Heart left ventricle (tissue), 13 donors: ENCODE measurements around the gene HOXA3.

Experiments used
- POLR2A ChIP-seq, 2 donors: fragments of 450-650 bp; IDR thresholded peaks; one replicate each; pipeline ENCODE4 v1.6.1; 2017; ENCODE audit warnings: antibody characterized with exemption in 2 of 2, mild to moderate bottlenecking in 2 of 2, moderate library complexity in 2 of 2
- TF ChIP-seq, protein P1 (sequence below), 12 donors: fragments of 200-600 bp; sonication (generic) in 4 of 12; IDR thresholded peaks; one replicate each; pipeline versions ENCODE4 v1.5.0 to v1.8.0; 2018 to 2022; ENCODE audit warnings: antibody characterized with exemption in 12 of 12, mild to moderate bottlenecking in 5 of 12
- donor health status: ischemic (EF 13 %, LVEDD 7.1; RV severe dilation, severe dysfunction).
- donor health status: DM: no; HTN: yes; CAD: no.
- donor health status: DM: no; HTN: no; CAD: no.
- donor health status: ischemic (EF 25% LVEDD 6.9; RV normal size, moderate dysfunction).
- donor health status: ischemic (EF 25% LVEDD 5.7; RV mildly dilated, moderate dysfunction).
- donor health status: ischemic (EF 35%, LVEDD 5.7; RV mildly dilated, moderate dysfunction).
- donor health status: nonischemic (EF 11% LVEDD 7.7; RV severe dilation, severe dysfunction).
- donor health status: DM: yes; HTN: yes; CAD: no.
- donor health status: PGD.
- donor health status: ischemic (EF 29% LVEDD 5.4; RV normal size, mild dysfunction).
- donor health status: nonischemic (EF 23%, LVEDD 6.1; RV moderate dilation, normal function).

DNA sequence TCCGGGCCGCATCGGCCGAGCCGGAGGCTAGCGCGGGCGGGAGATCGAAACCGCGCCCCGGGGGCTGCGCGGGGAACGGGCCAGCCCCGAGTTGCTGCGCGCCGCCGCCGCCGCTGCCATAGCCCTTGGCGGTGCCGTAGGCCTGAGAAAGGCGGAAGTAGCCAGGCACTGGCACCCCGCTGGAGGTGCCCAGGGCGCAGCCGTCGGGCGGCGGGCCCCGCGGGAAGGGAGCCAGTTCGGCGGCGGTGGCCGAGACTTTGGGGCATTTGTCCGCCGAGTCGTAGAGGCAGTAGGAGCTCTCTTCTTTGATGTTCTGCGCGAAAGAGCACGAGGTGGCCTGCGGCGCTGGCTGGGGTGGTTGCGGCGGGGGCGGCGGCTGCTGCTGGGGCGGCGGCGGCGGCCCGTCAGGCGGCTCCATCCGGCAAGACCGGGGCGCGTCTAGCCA lies 21.1 kb upstream of the HOXA3 start:
- TF ChIP-seq, protein P1, sequence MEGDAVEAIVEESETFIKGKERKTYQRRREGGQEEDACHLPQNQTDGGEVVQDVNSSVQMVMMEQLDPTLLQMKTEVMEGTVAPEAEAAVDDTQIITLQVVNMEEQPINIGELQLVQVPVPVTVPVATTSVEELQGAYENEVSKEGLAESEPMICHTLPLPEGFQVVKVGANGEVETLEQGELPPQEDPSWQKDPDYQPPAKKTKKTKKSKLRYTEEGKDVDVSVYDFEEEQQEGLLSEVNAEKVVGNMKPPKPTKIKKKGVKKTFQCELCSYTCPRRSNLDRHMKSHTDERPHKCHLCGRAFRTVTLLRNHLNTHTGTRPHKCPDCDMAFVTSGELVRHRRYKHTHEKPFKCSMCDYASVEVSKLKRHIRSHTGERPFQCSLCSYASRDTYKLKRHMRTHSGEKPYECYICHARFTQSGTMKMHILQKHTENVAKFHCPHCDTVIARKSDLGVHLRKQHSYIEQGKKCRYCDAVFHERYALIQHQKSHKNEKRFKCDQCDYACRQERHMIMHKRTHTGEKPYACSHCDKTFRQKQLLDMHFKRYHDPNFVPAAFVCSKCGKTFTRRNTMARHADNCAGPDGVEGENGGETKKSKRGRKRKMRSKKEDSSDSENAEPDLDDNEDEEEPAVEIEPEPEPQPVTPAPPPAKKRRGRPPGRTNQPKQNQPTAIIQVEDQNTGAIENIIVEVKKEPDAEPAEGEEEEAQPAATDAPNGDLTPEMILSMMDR (IDR thresholded peaks at IDR 0.05) = no peak
- TF ChIP-seq POLR2A (IDR thresholded peaks at IDR 0.05) = no peak
